Aorta (tissue), 5 donors: ENCODE results near the gene FLNB. TPM values are rescaled to one million over a fixed set of nuclear protein-coding genes. Genes with fewer than 3 reads are reported as not detected.

Source experiments
- ATAC-seq: fragments of 200-7000 bp; cut with Tn5 transposase; one replicate; pipeline ENCODE4 v1.9.1; 2022; ENCODE audit warnings: moderate library complexity; ENCODE audit not compliant: low FRiP score
- DNase-seq, 2 donors: peaks; one replicate each; pipeline ENCODE4 v3.0.0-alpha.2; 2020
- H3K27ac ChIP-seq, 2 donors: one replicate each; pipeline ENCODE4 v1.5.1; 2013; ENCODE audit warnings: low read length in 2 of 2, mild to moderate bottlenecking in 2 of 2, moderate library complexity in 2 of 2, control low read depth in 1 of 2, inconsistent platforms in 1 of 2, low read depth in 1 of 2
- H3K27me3 ChIP-seq, 2 donors: one replicate each; pipeline ENCODE4 v1.6.1; 2013; ENCODE audit warnings: control low read depth in 1 of 2, low read length in 1 of 2, mild to moderate bottlenecking in 1 of 2, moderate library complexity in 1 of 2; ENCODE audit not compliant: insufficient read depth in 2 of 2, control insufficient read depth in 1 of 2
- H3K36me3 ChIP-seq, 2 donors: one replicate each; pipeline ENCODE4 v1.6.1; 2013; ENCODE audit warnings: control low read depth in 1 of 2, low read length in 1 of 2, mild to moderate bottlenecking in 1 of 2; ENCODE audit not compliant: insufficient read depth in 2 of 2, control insufficient read depth in 1 of 2
- H3K4me1 ChIP-seq, 2 donors: one replicate each; pipeline ENCODE4 v1.6.1; 2013; ENCODE audit warnings: low read length in 2 of 2, control low read depth in 1 of 2, mild to moderate bottlenecking in 1 of 2, moderate library complexity in 1 of 2; ENCODE audit not compliant: insufficient read depth in 2 of 2, control insufficient read depth in 1 of 2
- H3K4me3 ChIP-seq, 2 donors: one replicate each; pipeline ENCODE4 v1.5.1; 2013; ENCODE audit warnings: low read length in 2 of 2, control low read depth in 1 of 2, mild to moderate bottlenecking in 1 of 2
- H3K9me3 ChIP-seq: one replicate; pipeline ENCODE4 v1.6.1; 2013; ENCODE audit warnings: mild to moderate bottlenecking, low read length; ENCODE audit not compliant: control insufficient read depth
- WGBS, 2 donors: extraction: QIAGEN DNeasy Blood & Tissue Kit; methylation state at CpG; one replicate each; pipeline ENCODE4 v1.1.7; 2013; 5-methylcytosine and 5-hydroxymethylcytosine counted together
- intact Hi-C, 2 donors: fragments of 100-400 bp; cut with DNase I; formaldehyde crosslinking; loops; one replicate each; pipeline versions ENCODE4 v1.14.2 to v1.15.0; 2022
- polyA plus RNA-seq, 2 donors: library from polyadenylated mRNA; stranded (reverse); fragments of 200-250 nt; gene quantifications; one replicate each; pipeline ENCODE4 v1.2.3, GENCODE V29; 2013
- total RNA-seq, 2 donors: library from RNA; stranded (reverse); fragmentation: NEBNext Ultra II Directional; extraction: Animal tissue kit (Norgen Biotek cat#: 25700); gene quantifications; one replicate each; pipeline ENCODE4 v1.2.1, GENCODE V29; 2021
- donor health status: healthy with polysubstance abuse.
- donor health status: Bipolar disorder and iron deficiency.
- donor health status: DM: no; HTN: no; CAD: no.
- donor health status: DM: no; HTN: no; CAD: no.
- donor health status: DM: yes; HTN: yes; CAD: no.

Gene FLNB
- total and polyA plus RNA-seq, 4 donors: 33.3 to 254 (median 125) TPM

DNA sequence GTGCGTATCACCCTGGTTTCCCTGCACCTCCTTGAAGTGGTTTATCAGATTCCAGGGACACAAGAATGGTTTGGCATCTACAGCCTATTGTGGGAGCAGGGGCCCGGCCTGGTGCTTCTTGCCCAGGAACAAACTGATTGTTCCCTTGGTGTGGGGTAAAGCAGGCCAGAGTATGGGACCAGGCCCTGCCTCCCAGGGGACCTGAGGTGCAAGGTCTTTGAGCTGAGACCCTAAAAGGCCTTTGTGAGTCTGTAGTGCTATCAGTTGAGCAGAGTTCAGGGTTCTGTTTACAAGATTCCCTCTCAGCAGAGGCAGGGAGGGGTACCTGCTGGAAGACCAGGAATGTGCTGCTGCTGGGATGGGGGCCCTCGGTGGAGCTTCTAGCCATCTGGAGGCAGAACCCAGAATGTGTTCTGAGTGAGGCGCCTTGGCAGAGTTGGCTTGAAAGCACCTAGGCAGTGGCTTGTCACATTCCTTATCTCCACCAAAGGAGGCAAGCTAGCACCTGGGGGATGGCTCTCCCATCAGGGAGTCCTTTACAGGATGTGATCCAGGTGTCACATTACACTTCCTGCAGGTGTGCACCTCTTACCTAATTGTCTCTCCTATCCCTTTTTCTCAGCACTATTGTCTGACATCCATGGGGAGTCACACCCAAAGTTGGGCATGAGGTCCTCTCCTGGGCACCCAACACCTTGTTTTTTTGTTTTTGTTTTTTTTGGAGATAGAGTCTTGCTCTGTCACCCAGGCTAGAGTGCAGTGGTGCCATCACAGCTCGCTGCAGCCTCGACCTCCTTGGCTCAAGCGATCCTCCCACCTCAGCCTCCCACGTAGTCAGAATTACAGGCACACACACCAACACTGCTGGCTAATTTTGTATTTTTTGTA is 13.1 kb downstream of the FLNB start:
- H3K9me3 ChIP-seq: no peaks in the 10 kb centered on the region
- DNase-seq (no peak), ATAC-seq (peak; percentile 5)
- 69 to 74% methylated on average over 8 of the region's 8 CpGs for WGBS, 2 donors
- no peaks in the 10 kb centered on the region for H3K36me3 ChIP-seq
- intact Hi-C loops: loop anchor here in 1 of 2 donors (5.0 kb wide), 1 partner anchor 96 kb away; no protein-coding TSS in a partner anchor
- H3K4me3 ChIP-seq: no peak overlapping the region
- no peaks in the 10 kb centered on the region for H3K27me3 ChIP-seq
- H3K4me1 ChIP-seq: peaks cover 0 to 2% of the 10 kb centered on the region in 2 donors
- H3K27ac ChIP-seq: peak overlapping the region in 1 of 2 donors; percentile 15

DNA sequence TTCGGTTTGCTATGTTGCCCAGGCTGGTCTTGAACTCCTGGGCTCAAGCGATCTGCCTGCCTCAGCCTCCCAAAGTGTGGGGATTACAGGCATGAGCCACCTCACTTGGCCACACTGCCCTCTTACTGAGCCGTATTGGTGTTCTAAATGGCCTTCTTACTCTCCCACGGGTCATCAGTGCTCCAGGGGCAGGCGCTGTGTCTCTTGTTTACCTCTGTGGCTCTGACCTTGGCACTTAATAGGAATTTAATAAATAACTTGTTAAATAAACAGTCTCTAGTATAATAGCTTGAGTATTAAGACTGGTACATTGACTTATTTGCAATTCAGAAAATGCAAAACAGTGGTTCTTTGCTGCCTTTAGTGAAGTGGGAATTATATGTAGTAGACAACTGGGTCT is 13.7 kb downstream of the FLNB start:
- ATAC-seq (no peak), DNase-seq (no peak)
- H3K4me3 ChIP-seq: no peak overlapping the region
- peaks cover 0 to 4% of the 10 kb centered on the region in 2 donors for H3K4me1 ChIP-seq
- intact Hi-C loops: loop anchor here in 1 of 2 donors (5.0 kb wide), 1 partner anchor 95 kb away; no protein-coding TSS in a partner anchor
- H3K27me3 ChIP-seq: no peaks in the 10 kb centered on the region
- H3K9me3 ChIP-seq: no peaks in the 10 kb centered on the region
- H3K36me3 ChIP-seq: no peaks in the 10 kb centered on the region
- 85 to 90% methylated on average over 5 of the region's 5 CpGs for WGBS, 2 donors
- peak overlapping the region in 1 of 2 donors; percentile 15 for H3K27ac ChIP-seq

DNA sequence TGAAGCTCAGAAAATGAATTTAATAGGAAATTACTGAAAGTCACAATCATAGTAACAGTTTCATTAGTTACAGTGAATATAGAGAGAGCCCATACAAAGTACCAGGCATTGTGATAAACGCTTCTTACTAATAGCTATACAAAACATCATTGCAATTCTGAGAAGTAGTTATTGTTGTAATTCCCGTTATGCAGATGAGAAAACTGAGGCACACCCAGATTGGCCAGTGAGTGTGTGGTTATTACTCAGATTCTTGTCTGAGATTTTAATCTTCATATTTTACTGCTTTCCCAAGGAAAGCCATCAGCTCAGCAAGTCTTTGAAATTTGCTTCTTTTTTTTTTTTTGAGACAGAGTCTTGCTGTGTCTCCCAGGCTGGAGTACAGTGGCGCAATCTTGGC is 14.3 kb downstream of the FLNB start:
- DNase-seq (no peak), ATAC-seq (no peak)
- Histone ChIP-seq H3K9me3 (no peaks in the 10 kb centered on the region), H3K4me1 (peaks cover 0 to 4% of the 10 kb centered on the region in 2 donors), H3K4me3 (no peak overlapping the region), H3K27me3 (no peaks in the 10 kb centered on the region), H3K27ac (no peak overlapping the region), H3K36me3 (no peaks in the 10 kb centered on the region)
- WGBS, 2 donors: 94 to 99% methylated on average over 3 of the region's 3 CpGs
- intact Hi-C loops: loop anchor here in 1 of 2 donors (5.0 kb wide), 1 partner anchor 95 kb away; no protein-coding TSS in a partner anchor

DNA sequence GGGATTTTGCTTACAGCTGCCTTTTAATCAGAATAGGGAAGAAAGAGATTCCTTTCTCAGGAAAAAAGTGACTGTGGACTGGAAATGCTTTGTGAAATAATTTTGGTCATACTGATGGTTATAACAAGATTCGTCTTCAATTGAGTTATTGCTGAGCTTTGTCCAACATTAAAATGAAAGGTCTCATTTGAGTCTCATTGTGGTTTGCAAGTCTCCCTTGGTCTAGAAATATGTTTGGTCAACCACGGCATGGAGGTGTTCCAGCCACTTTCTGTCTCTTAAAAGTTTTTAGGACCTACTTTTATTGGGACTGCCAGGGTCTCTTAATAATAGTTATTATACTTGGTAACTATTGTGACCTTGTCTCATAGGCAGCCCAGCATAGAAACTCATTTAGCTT is 15.3 kb downstream of the FLNB start:
- no peak overlapping the region for H3K4me3 ChIP-seq
- intact Hi-C loops: loop anchor here in 1 of 2 donors (5.0 kb wide), 1 partner anchor 94 kb away; no protein-coding TSS in a partner anchor
- H3K4me1 ChIP-seq: peaks cover 0 to 4% of the 10 kb centered on the region in 2 donors
- WGBS, 2 donors: 19 to 47% methylated on average over 2 of the region's 2 CpGs
- no peaks in the 10 kb centered on the region for H3K9me3 ChIP-seq
- no peak overlapping the region for H3K27ac ChIP-seq
- DNase-seq: no peak
- no peaks in the 10 kb centered on the region for H3K36me3 ChIP-seq
- ATAC-seq: no peak
- H3K27me3 ChIP-seq: no peaks in the 10 kb centered on the region

DNA sequence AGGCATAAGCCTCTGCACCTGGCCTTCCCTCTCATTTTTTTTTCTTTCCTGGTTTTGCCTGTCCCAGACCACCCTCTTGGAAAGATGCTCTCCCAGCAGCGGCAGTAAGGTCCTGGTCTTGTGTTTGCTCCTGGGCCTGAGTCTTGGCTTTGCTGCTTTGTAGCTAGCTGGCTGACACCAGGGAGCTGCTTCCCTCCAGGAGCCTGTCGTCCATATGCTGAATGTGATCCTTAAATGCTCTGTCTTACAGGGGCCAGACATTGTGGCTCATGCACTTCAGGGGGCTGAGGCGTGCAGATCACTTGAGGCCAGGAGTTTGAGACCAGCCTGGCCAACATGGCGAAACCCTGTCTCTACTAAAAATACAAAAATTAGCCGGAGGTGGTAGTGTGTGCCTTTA is 17.2 kb downstream of the FLNB start:
- H3K27ac ChIP-seq: peak overlapping the region in 1 of 2 donors; percentile 49
- H3K9me3 ChIP-seq: no peaks in the 10 kb centered on the region
- no peaks in the 10 kb centered on the region for H3K36me3 ChIP-seq
- ATAC-seq (no peak), DNase-seq (no peak)
- no peaks in the 10 kb centered on the region for H3K27me3 ChIP-seq
- 45 to 65% methylated on average over 5 of the region's 5 CpGs for WGBS, 2 donors
- peaks cover 0 to 5% of the 10 kb centered on the region in 2 donors for H3K4me1 ChIP-seq
- H3K4me3 ChIP-seq: no peak overlapping the region
- intact Hi-C loops: loop anchor here in 1 of 2 donors (5.0 kb wide), 1 partner anchor 132 kb away; no protein-coding TSS in a partner anchor

DNA sequence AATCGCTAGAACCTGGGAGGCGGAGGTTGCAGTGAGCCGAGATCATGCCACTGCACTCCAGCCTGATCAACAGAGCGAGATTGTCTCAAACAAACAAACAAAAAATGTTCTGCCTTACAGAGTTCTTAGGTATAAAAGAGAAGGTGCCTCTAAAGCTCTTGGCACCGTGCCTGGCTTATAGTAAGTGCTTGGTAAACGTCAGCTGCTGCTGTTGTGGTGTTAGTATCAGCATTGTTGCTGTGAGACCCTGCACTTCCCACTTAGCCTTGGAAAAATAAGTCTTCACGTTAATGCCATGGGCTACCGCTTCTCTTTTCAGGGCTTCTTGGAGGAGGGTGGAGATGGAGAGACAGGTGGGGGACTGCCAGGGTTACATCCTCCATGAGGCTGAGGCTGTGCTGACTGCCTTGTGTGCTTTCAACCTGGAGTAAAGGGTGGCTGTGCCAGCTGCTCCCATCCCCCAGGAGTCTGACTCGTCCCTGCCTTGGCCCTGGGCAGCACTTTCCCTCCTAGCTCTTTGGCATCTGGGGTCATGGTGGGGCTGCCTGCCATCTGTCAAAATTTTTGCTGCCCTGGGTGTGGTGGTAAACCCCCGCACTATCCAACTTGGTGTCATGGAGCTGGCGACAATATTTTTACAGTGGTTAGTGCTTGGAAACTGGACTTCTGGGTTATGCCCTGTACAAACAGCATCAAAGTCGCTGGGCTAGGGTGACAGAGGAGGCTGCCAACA is 17.8 kb downstream of the FLNB start:
- WGBS, 2 donors: 18 to 27% methylated on average over 12 of the region's 12 CpGs
- no peaks in the 10 kb centered on the region for H3K27me3 ChIP-seq
- intact Hi-C loops: loop anchor here in 1 of 2 donors (5.0 kb wide), 1 partner anchor 131 kb away; no protein-coding TSS in a partner anchor
- H3K9me3 ChIP-seq: no peaks in the 10 kb centered on the region
- peaks cover 0 to 5% of the 10 kb centered on the region in 2 donors for H3K4me1 ChIP-seq
- no peak overlapping the region for H3K4me3 ChIP-seq
- peak; percentile 41 for ATAC-seq
- H3K36me3 ChIP-seq: no peaks in the 10 kb centered on the region
- DNase-seq: peak; percentile 63 to 83
- peak overlapping the region; percentile 58 to 70 for H3K27ac ChIP-seq

DNA sequence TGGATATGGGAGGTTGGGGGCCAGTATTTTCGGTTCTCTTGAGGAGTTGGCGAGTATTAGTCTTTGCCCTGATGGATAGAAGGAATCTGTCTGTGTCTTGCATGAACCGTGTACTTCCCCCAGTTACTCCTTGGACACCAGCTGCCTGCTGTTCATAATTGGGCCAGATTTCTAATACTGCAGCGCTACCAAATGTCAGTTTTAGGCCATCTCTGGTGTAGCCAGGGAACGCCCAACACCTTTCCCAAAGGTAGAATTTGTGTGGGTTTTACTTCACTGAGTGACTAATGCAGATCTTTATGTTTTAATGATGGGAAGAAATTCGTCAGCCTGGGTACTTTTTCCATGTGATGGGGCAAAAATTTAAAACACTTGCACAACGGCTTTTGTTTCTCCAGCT is 18.4 kb downstream of the FLNB start:
- ATAC-seq: no peak
- WGBS, 2 donors: 37 to 57% methylated on average over 7 of the region's 7 CpGs
- Histone ChIP-seq H3K36me3 (no peaks in the 10 kb centered on the region), H3K27me3 (no peaks in the 10 kb centered on the region), H3K27ac (peak overlapping the region in 1 of 2 donors; percentile 81), H3K4me1 (peaks cover 0 to 5% of the 10 kb centered on the region in 2 donors), H3K4me3 (no peak overlapping the region), H3K9me3 (no peaks in the 10 kb centered on the region)
- intact Hi-C loops: loop anchor here in 1 of 2 donors (5.0 kb wide), 1 partner anchor 131 kb away; no protein-coding TSS in a partner anchor
- no peak for DNase-seq

DNA sequence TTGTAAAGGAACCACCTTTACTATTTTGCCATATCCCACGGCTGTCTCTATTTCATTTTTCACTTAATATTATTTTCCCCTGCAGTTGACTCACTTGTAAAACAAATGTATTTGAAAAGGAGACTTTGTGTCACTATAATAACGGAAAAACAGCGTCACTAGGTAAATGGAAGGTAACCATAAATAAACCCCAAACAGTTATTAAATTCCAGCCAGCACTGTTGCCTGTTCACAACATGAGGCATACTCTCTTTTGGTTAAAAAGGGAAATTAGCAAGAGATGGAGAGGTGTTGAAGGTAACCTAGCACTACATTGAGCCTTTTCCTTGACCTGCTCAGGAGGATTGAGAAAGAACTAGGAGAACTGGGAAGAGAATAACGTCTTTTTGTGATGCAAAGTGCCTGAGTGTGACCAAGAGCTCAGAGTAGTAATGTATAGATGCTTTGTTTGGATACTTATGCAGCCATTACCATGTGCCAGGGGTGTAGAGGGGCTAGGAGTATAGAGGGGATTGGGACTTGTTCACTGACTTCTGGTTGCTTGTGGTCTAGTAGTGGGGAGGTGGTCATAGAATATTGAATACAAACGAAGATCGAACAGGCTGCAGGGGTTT is 19.6 kb downstream of the FLNB start:
- no peaks in the 10 kb centered on the region for H3K9me3 ChIP-seq
- ATAC-seq: no peak
- no peaks in the 10 kb centered on the region for H3K27me3 ChIP-seq
- peak overlapping the region in 1 of 2 donors; percentile 70 for H3K27ac ChIP-seq
- H3K4me1 ChIP-seq: peaks cover 0 to 5% of the 10 kb centered on the region in 2 donors
- no peak overlapping the region for H3K4me3 ChIP-seq
- intact Hi-C loops: loop anchor here in 1 of 2 donors (5.0 kb wide), 1 partner anchor 129 kb away; no protein-coding TSS in a partner anchor
- no peak for DNase-seq
- no peaks in the 10 kb centered on the region for H3K36me3 ChIP-seq
- 47 to 51% methylated on average over 6 of the region's 6 CpGs for WGBS, 2 donors
